GM12878 (cell line): Measurements from ENCODE around the gene MAGI1. TPM values are rescaled to one million over a fixed set of nuclear protein-coding genes. Genes with fewer than 3 reads are reported as not detected.

ENCODE experiments used
- ATAC-seq: fragments of 200-7000 bp; cut with Tn5 transposase; 3 replicates; pipeline ENCODE4 v1.9.1; 2020; ENCODE audit warnings: mild to moderate bottlenecking, moderate library complexity
- BruUV-seq: library from RNA; stranded (reverse); fragments of 400-500 nt; replicated peaks from 2 replicates; lab custom pipeline; 2021; lab: Mats Ljungman, UMichigan
- CTCF ChIA-PET: fragments of 300-600 bp; sonication (Branson Sonifier 250); formaldehyde crosslinking; extraction: SDS; loops from one replicate; lab custom pipeline; 2021; ENCODE audit warnings: inconsistent platforms; lab: Yijun Ruan, JAX
- POLR2A ChIA-PET: fragments of 350-600 bp; formaldehyde crosslinking; extraction: SDS; loops from one replicate; lab custom pipeline; 2021; ENCODE audit warnings: inconsistent platforms; lab: Charles Lee
- RAD21 ChIA-PET: fragments of 300-600 bp; sonication (Branson Sonifier 250); formaldehyde crosslinking; loops from one replicate; lab custom pipeline; 2023; ENCODE audit warnings: antibody characterized with exemption; ENCODE audit not compliant: unreplicated experiment; lab: Charles Lee
- SMC1A ChIA-PET: fragments of 300-600 bp; sonication (Branson Sonifier 250); formaldehyde crosslinking; loops from one replicate; lab custom pipeline; 2023; ENCODE audit not compliant: unreplicated experiment, uncharacterized antibody; lab: Charles Lee
- DNase-seq: peaks from one replicate; pipeline ENCODE4 v3.0.0-alpha.2; 2011; ENCODE audit warnings: low read depth, low spot score
- FAIRE-seq: peaks from 3 replicates; lab custom pipeline; 2011; peaks lifted over from hg19 to GRCh38; lab: Jason Lieb, UNC
- H2AFZ ChIP-seq: 2 replicates; pipeline ENCODE4 v1.6.0; 2011; ENCODE audit warnings: low read depth, low read length, control low read depth; ENCODE audit not compliant: control insufficient read depth
- H3K27ac ChIP-seq: 2 replicates; pipeline ENCODE4 v1.5.1; 2011; ENCODE audit warnings: control low read depth; ENCODE audit not compliant: control insufficient read depth, insufficient read depth
- H3K27me3 ChIP-seq, 2 experiments: replicated peaks in 1 of 2; 2 replicates each; pipeline versions ENCODE4 v1.6.0 to v1.6.1; 2011; ENCODE audit warnings: low read length in 1 of 2; ENCODE audit not compliant: control insufficient read depth in 2 of 2, insufficient read depth in 2 of 2
- H3K36me3 ChIP-seq, 2 experiments: 2 replicates each; pipeline ENCODE4 v1.5.1; 2011; ENCODE audit warnings: low read length in 1 of 2; ENCODE audit not compliant: control insufficient read depth in 2 of 2, insufficient read depth in 2 of 2
- H3K4me1 ChIP-seq: 2 replicates; pipeline ENCODE4 v1.6.1; 2011; ENCODE audit warnings: mild to moderate bottlenecking, low read length, moderate library complexity, mixed read lengths; ENCODE audit not compliant: control insufficient read depth, insufficient read depth
- H3K4me2 ChIP-seq: 2 replicates; pipeline ENCODE4 v1.6.0; 2011; ENCODE audit warnings: control low read depth; ENCODE audit not compliant: control insufficient read depth, insufficient read depth
- H3K4me3 ChIP-seq: fragments of 200-600 bp; sonication (generic); 2 replicates; pipeline ENCODE4 v1.5.1; 2016
- H3K79me2 ChIP-seq: 2 replicates; pipeline ENCODE4 v1.6.0; 2011; ENCODE audit warnings: low read length; ENCODE audit not compliant: control insufficient read depth, insufficient read depth
- H3K9ac ChIP-seq: 2 replicates; pipeline ENCODE4 v1.8.0; 2011; ENCODE audit warnings: low read length, control low read depth, mixed read lengths; ENCODE audit not compliant: control insufficient read depth, insufficient read depth
- H3K9me3 ChIP-seq: replicated peaks from 3 replicates; pipeline ENCODE4 v1.5.1; 2011; ENCODE audit warnings: mild to moderate bottlenecking, low read length; ENCODE audit not compliant: control insufficient read depth, insufficient read depth
- H4K20me1 ChIP-seq: 2 replicates; pipeline ENCODE4 v1.6.0; 2011; ENCODE audit not compliant: control insufficient read depth, insufficient read depth
- CHD4 ChIP-seq: fragments of 200-600 bp; sonication (generic); IDR thresholded peaks from 2 replicates; pipeline ENCODE4 v1.6.1; 2016; ENCODE audit warnings: mild to moderate bottlenecking
- EGR1 ChIP-seq, 2 experiments: IDR thresholded peaks; 1 replicate in 1 of 2; 2 replicates in 1 of 2; pipeline ENCODE4 v1.6.1; 2011 to 2012; ENCODE audit warnings: low read depth in 2 of 2, low read length in 2 of 2, borderline replicate concordance in 1 of 2, mild to moderate bottlenecking in 1 of 2, moderate library complexity in 1 of 2
- JUND ChIP-seq: IDR thresholded peaks from 2 replicates; pipeline ENCODE4 v1.6.1; 2012; ENCODE audit warnings: low read depth, mild to moderate bottlenecking, low read length, improper control_type of control experiment, moderate library complexity
- NR2C1 ChIP-seq: fragments of 450-650 bp; IDR thresholded peaks from 2 replicates; pipeline ENCODE4 v1.6.1; 2017; ENCODE audit warnings: antibody characterized with exemption, mild to moderate bottlenecking, moderate library complexity
- RB1 ChIP-seq: fragments of 450-650 bp; formaldehyde crosslinking; IDR thresholded peaks from 2 replicates; pipeline ENCODE4 v1.6.1; 2017; ENCODE audit warnings: mild to moderate bottlenecking, borderline replicate concordance
- TARDBP ChIP-seq: IDR thresholded peaks from 2 replicates; pipeline ENCODE4 v1.6.1; 2016; ENCODE audit warnings: borderline replicate concordance
- YBX1 ChIP-seq: fragments of 450-650 bp; IDR thresholded peaks from 2 replicates; pipeline ENCODE4 v1.6.1; 2016; ENCODE audit warnings: antibody characterized with exemption
- ZBED1 ChIP-seq: IDR thresholded peaks from 2 replicates; pipeline ENCODE4 v1.6.1; 2016; ENCODE audit warnings: borderline replicate concordance
- whole genome bisulfite sequencing: methylation state at CpG from one replicate; pipeline ENCODE4 v1.1.6; 2016; ENCODE audit warnings: low lambda C conversion rate; ENCODE audit not compliant: insufficient replicate concordance, insufficient coverage; ENCODE audit errors: missing lambda C conversion rate; 5-methylcytosine and 5-hydroxymethylcytosine counted together
- in situ Hi-C: fragments of 300-500 bp; cut with MboI; formaldehyde crosslinking; loops from 9 replicates; pipeline ENCODE4 v1.14.3; 2018; ENCODE audit warnings: mixed read lengths
- intact Hi-C: fragments of 100-400 bp; cut with micrococcal nuclease; formaldehyde crosslinking; loops from one replicate; pipeline ENCODE4 v1.14.2; 2022; ENCODE audit not compliant: unreplicated experiment
- polyA plus RNA-seq, 11 experiments: library from polyadenylated mRNA; depleted of rRNA in 4 of 11; unstranded in 6 of 11; stranded (reverse) in 5 of 11; fragments of >200 nt; fragmentation: Nextera tagmentation in 4 of 11; fragmentation: Illumina TruSeq in 1 of 11; extraction: Ambion mirVana in 4 of 11; extraction: Trizol in 1 of 11; gene quantifications; 1 replicate in 1 of 11; 2 replicates in 10 of 11; pipeline versions ENCODE4 v1.2.1 to v1.2.3, GENCODE V29; 2011 to 2016; ENCODE audit warnings: inconsistent platforms in 2 of 11, missing spikeins in 2 of 11, low read depth in 1 of 11
- total RNA-seq, 4 experiments: library from RNA; depleted of rRNA in 3 of 4; stranded (reverse); fragments of >200 nt in 3 of 4; fragmentation: Illumina TruSeq in 1 of 4; extraction: Trizol in 1 of 4; gene quantifications; 2 replicates each; pipeline versions ENCODE4 v1.2.1 to v1.2.3, GENCODE V29; 2013 to 2021
- TF ChIP-seq, protein P1 (sequence below): IDR thresholded peaks from 2 replicates; pipeline ENCODE4 v1.6.1; 2011; ENCODE audit warnings: borderline replicate concordance, low read depth, mild to moderate bottlenecking, moderate library complexity, low read length; ENCODE audit not compliant: insufficient read depth, poor library complexity, severe bottlenecking
- TF ChIP-seq, protein P2 (sequence below): IDR thresholded peaks from 2 replicates; pipeline ENCODE4 v1.6.1; 2011; ENCODE audit warnings: borderline replicate concordance, low read depth, mild to moderate bottlenecking, moderate library complexity, mixed read lengths, low read length; ENCODE audit not compliant: insufficient read depth; ENCODE audit errors: extremely low read length

Gene MAGI1
- total and polyA plus RNA-seq, 10 of the 15 experiments (the other 5 are each of a cell fraction or from before 2014, with no cell fraction given), result 0.02 to 3.3 (median 0.29) TPM; not detected in 1

DNA sequence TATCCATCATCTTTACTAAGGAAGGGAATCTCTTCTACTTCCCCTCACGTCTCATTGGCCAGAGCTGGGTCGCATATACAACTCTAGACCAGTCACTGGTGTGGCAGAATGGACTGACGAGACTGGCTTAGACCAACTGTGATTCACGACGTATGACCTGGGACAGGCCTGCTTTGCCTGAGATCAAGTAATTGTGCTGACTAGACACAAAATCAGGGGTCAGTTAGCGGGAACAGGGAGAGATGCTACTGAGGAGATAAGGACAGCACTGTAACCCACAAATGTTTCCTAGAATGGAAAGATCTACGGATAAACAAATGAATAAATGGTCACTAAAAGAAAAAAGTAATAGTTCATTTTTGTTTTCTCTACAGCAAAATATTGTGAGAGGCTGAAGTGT is 308.3 kb downstream of the MAGI1 start:
- BruUV-seq, result no TSS peak
- 14% methylated on average over 7 of the region's 7 CpGs for WGBS
- Histone ChIP-seq H3K4me1 (no peaks in the 10 kb centered on the region), H3K27me3 (no peaks in the 10 kb centered on the region), H3K9me3 (no peaks in the 10 kb centered on the region), H3K9ac (no peak overlapping the region), H2AFZ (no peak overlapping the region), H4K20me1 (no peaks in the 10 kb centered on the region), H3K79me2 (no peaks in the 10 kb centered on the region), H3K4me3 (no peak overlapping the region), H3K36me3 (no peaks in the 10 kb centered on the region), H3K4me2 (no peak overlapping the region), H3K27ac (no peak overlapping the region)
- TF ChIP-seq YBX1, result no peak
- ChIA-PET RAD21 (no interaction called here), CTCF (interaction anchor here (0.6 to 2.4 kb wide), 4 partner anchors 9 to 1197 kb away, joined by 3 to 20 read pairs (median 5); no protein-coding TSS in a partner anchor), SMC1A (interaction anchor here (0.7 kb wide), 1 partner anchor 1194 kb away, joined by 3 read pairs; no protein-coding TSS in a partner anchor), POLR2A (no interaction called here)
- no peak for DNase-seq
- intact Hi-C loops, result loop anchor here (5.0 kb wide), 3 partner anchors 293 to 1198 kb away; no protein-coding TSS in a partner anchor
- no peak for FAIRE-seq
- in situ Hi-C loops, result loop anchor here (10.0 kb wide), 1 partner anchor 1196 kb away; no protein-coding TSS in a partner anchor
- ATAC-seq, result no peak

DNA sequence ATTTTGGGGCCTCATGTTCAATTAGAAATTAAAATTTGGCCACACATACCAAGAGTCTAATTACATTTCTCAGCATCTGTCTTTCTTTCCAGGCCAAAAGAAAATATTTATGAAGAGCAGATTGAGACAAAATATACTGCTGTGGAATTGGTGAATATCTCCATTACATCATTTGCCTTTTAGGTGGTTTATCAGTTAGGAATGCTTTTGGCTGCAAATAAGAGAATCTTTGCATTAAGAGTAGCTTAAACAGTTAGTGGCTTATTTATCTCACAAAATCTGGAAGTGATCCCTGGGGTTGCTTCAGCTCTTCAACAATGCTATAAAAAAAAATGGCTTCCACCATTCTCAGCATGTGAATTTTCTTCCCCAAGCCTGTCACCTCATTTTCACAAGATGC is 308.7 kb downstream of the MAGI1 start:
- in situ Hi-C loops, result loop anchor here (10.0 kb wide), 1 partner anchor 1195 kb away; no protein-coding TSS in a partner anchor
- no peak overlapping the region for H3K27ac ChIP-seq
- TF ChIP-seq, protein P1, sequence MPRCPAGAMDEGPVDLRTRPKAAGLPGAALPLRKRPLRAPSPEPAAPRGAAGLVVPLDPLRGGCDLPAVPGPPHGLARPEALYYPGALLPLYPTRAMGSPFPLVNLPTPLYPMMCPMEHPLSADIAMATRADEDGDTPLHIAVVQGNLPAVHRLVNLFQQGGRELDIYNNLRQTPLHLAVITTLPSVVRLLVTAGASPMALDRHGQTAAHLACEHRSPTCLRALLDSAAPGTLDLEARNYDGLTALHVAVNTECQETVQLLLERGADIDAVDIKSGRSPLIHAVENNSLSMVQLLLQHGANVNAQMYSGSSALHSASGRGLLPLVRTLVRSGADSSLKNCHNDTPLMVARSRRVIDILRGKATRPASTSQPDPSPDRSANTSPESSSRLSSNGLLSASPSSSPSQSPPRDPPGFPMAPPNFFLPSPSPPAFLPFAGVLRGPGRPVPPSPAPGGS, result no peak
- no peak for TF ChIP-seq EGR1 (IDR thresholded peaks at IDR 0.05; ENCODE audit: borderline replicate concordance in 1 of 2, low read depth in 2 of 2, low read length in 2 of 2)
- TF ChIP-seq TARDBP, result no peak
- TF ChIP-seq, protein P2, sequence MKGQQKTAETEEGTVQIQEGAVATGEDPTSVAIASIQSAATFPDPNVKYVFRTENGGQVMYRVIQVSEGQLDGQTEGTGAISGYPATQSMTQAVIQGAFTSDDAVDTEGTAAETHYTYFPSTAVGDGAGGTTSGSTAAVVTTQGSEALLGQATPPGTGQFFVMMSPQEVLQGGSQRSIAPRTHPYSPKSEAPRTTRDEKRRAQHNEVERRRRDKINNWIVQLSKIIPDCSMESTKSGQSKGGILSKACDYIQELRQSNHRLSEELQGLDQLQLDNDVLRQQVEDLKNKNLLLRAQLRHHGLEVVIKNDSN, result no peak
- TF ChIP-seq RB1, result no peak
- TF ChIP-seq ZBED1, result no peak
- no peak for TF ChIP-seq NR2C1
- no peak for TF ChIP-seq JUND
- TF ChIP-seq CHD4, result no peak
- TF ChIP-seq, all 136 proteins: peak for 0
- Histone ChIP-seq H3K9me3 (no peaks in the 10 kb centered on the region), H3K4me2 (no peak overlapping the region), H3K4me1 (no peaks in the 10 kb centered on the region), H3K79me2 (no peaks in the 10 kb centered on the region), H2AFZ (no peak overlapping the region), H3K27me3 (no peaks in the 10 kb centered on the region), H3K4me3 (no peak overlapping the region), H3K9ac (no peak overlapping the region), H4K20me1 (no peaks in the 10 kb centered on the region), H3K36me3 (no peaks in the 10 kb centered on the region)
- intact Hi-C loops, result loop anchor here (5.0 kb wide), 3 partner anchors 293 to 1198 kb away; no protein-coding TSS in a partner anchor
- ChIA-PET POLR2A (no interaction called here), RAD21 (no interaction called here), SMC1A (interaction anchor here (0.7 kb wide), 1 partner anchor 1193 kb away, joined by 3 read pairs; no protein-coding TSS in a partner anchor), CTCF (interaction anchor here (2.4 kb wide), 1 partner anchor 1197 kb away, joined by 20 read pairs; no protein-coding TSS in a partner anchor)
- DNase-seq (no peak), ATAC-seq (no peak), FAIRE-seq (no peak)
- no TSS peak for BruUV-seq
